ENCODE measurements around the gene SURF4.
"Not testable (repeated sequence)": the region's sequence is repeated elsewhere in the genome, so short reads cannot be mapped to it uniquely, and the experiment has no call there.

Gene SURF4

GRCh38 chr9:133397370-133397769 is 21.5 kb upstream of the SURF4 start:
- no peak for DNase-seq

- DNase-seq: peak in 2 of 4 experiments; percentile 14 to 24
Observed at GRCh38 chr9:133396952-133397351, 21.1 kb upstream of the SURF4 start.

GRCh38 chr9:133394687-133395271 is 18.9 kb upstream of the SURF4 start:
- DNase-seq: no peak

- no peak for DNase-seq
Observed at GRCh38 chr9:133393399-133393798, 17.5 kb upstream of the SURF4 start.

GRCh38 chr9:133392308-133392707 is 16.4 kb upstream of the SURF4 start:
- DNase-seq: not testable (repeated sequence)

- not testable (repeated sequence) for DNase-seq
Observed at GRCh38 chr9:133391449-133391848, 15.6 kb upstream of the SURF4 start.

- DNase-seq: no peak
Observed at GRCh38 chr9:133390713-133391112, 14.9 kb upstream of the SURF4 start.

GRCh38 chr9:133389562-133389961 is 13.7 kb upstream of the SURF4 start:
- no peak for DNase-seq

GRCh38 chr9:133389025-133389557 is 13.2 kb upstream of the SURF4 start:
- no peak for DNase-seq

GRCh38 chr9:133387680-133388079 is 11.8 kb upstream of the SURF4 start:
- DNase-seq: no peak

- no peak for DNase-seq
Observed at GRCh38 chr9:133386338-133386737, 10.5 kb upstream of the SURF4 start.

GRCh38 chr9:133385452-133385851 is 9.6 kb upstream of the SURF4 start:
- DNase-seq: no peak

GRCh38 chr9:133384736-133385321 is 9.0 kb upstream of the SURF4 start:
- DNase-seq: no peak

- DNase-seq: no peak
Observed at GRCh38 chr9:133383438-133383837, 7.6 kb upstream of the SURF4 start.

- no peak for DNase-seq
Observed at GRCh38 chr9:133382507-133383141, 6.8 kb upstream of the SURF4 start.

GRCh38 chr9:133380734-133381133 is 4.9 kb upstream of the SURF4 start:
- no peak for DNase-seq

- DNase-seq: no peak
Observed at GRCh38 chr9:133379153-133380086, 3.6 kb upstream of the SURF4 start.

GRCh38 chr9:133378408-133378962 is 2.6 kb upstream of the SURF4 start:
- no peak for DNase-seq

GRCh38 chr9:133377721-133378216 is 1.9 kb upstream of the SURF4 start:
- no peak for DNase-seq

GRCh38 chr9:133377280-133377679 is 1.4 kb upstream of the SURF4 start:
- DNase-seq: not testable (repeated sequence)

GRCh38 chr9:133375116-133375723 is 640 bp downstream of the SURF4 start:
- DNase-seq: peak; percentile 27 to 64 (median 60)

- peak in 2 of 4 experiments; percentile 54 to 57 for DNase-seq
Observed at GRCh38 chr9:133374612-133375115, 1.2 kb downstream of the SURF4 start.

Measured in suppressor macrophage (primary cell).